Liver (tissue), 3 donors: Measurements from ENCODE around the gene KDELR3.

Experiments
- CTCF ChIP-seq: fragments of 150-350 bp; IDR thresholded peaks from 2 replicates; pipeline ENCODE4 v1.5.1; 2017; ENCODE audit warnings: improper control_type of control experiment, low read depth, low read length; ENCODE audit not compliant: missing input control
- FOXA1 ChIP-seq: IDR thresholded peaks from 2 replicates; pipeline ENCODE4 v1.6.1; 2016; ENCODE audit warnings: antibody characterized with exemption
- MAX ChIP-seq: IDR thresholded peaks from 2 replicates; pipeline ENCODE4 v1.6.1; 2016; ENCODE audit warnings: antibody characterized with exemption
- RAD21 ChIP-seq, 2 donors: IDR thresholded peaks; 2 replicates each; pipeline ENCODE4 v1.6.1; 2016; ENCODE audit warnings: antibody characterized with exemption in 2 of 2, mild to moderate bottlenecking in 2 of 2
- TAF1 ChIP-seq: conservative IDR thresholded peaks from 2 replicates; pipeline ENCODE4 v1.6.1; 2016; ENCODE audit warnings: antibody characterized with exemption, mild to moderate bottlenecking
- ZBTB33 ChIP-seq: IDR thresholded peaks from 2 replicates; pipeline ENCODE4 v1.6.1; 2016; ENCODE audit warnings: antibody characterized with exemption
- donor health status: healthy.
- donor health status: healthy.

GRCh38 chr22:38452373-38453065 lies 15.4 kb upstream of the KDELR3 start:
- TF ChIP-seq CTCF = no peak
- no peak for TF ChIP-seq ZBTB33
- no peak for TF ChIP-seq MAX
- TF ChIP-seq FOXA1 = no peak
- TF ChIP-seq TAF1 = no peak
- no peak for TF ChIP-seq RAD21 (IDR thresholded peaks at IDR 0.05)
